ENCODE data around the gene PPP2R3B. TPM values are rescaled to one million over a fixed set of nuclear protein-coding genes. Genes with fewer than 3 reads are reported as not detected.
"Not testable (repeated sequence)": the region's sequence is repeated elsewhere in the genome, so short reads cannot be mapped to it uniquely, and the experiment has no call there.

PPP2R3B gene
- total RNA-seq, 2 donors from 2014 or later: 6.8 to 14.5 TPM

- no peak for ATAC-seq (ENCODE audit: insufficient number of reproducible peaks, low FRiP score, low read depth)
- Histone ChIP-seq H3K36me3 (no peaks in the 10 kb centered on the region), H3K4me1 (ENCODE audit: control insufficient read depth in 1 of 2, low read depth in 2 of 2) (peaks cover 3 to 15% of the 10 kb centered on the region in 2 donors), H3K27me3 (replicated peaks; ENCODE audit: insufficient read depth) (no peaks in the 10 kb centered on the region), H3K9me3 (no peaks in the 10 kb centered on the region), H3K27ac (no peak overlapping the region), H3K4me3 (no peak overlapping the region)
- no peak for TF ChIP-seq CTCF (IDR thresholded peaks at IDR 0.05)
- no peak for DNase-seq (ENCODE audit: low spot score)
Measured at GRCh38 chrX:390459-390858, 3.8 kb upstream of the PPP2R3B start.

- no peak overlapping the region for H3K4me3 ChIP-seq
- DNase-seq (ENCODE audit: low spot score): no peak
- no peak overlapping the region for H3K27ac ChIP-seq
- H3K4me1 ChIP-seq (ENCODE audit: control insufficient read depth in 1 of 2, low read depth in 2 of 2): peaks cover 3 to 15% of the 10 kb centered on the region in 2 donors
- no peak for ATAC-seq (ENCODE audit: insufficient number of reproducible peaks, low FRiP score, low read depth)
- H3K9me3 ChIP-seq: no peaks in the 10 kb centered on the region
- H3K27me3 ChIP-seq (replicated peaks; ENCODE audit: insufficient read depth): no peaks in the 10 kb centered on the region
- no peaks in the 10 kb centered on the region for H3K36me3 ChIP-seq
- no peak for TF ChIP-seq CTCF (IDR thresholded peaks at IDR 0.05)
Measured at GRCh38 chrX:389021-389441, 2.3 kb upstream of the PPP2R3B start.

GRCh38 chrX:387729-388128 is 1.0 kb upstream of the PPP2R3B start:
- Histone ChIP-seq H3K4me1 (ENCODE audit: control insufficient read depth in 1 of 2, low read depth in 2 of 2) (peaks cover 3 to 15% of the 10 kb centered on the region in 2 donors), H3K36me3 (no peaks in the 10 kb centered on the region), H3K9me3 (no peaks in the 10 kb centered on the region), H3K27me3 (replicated peaks; ENCODE audit: insufficient read depth) (no peaks in the 10 kb centered on the region), H3K27ac (peak overlapping the region; percentile 61 to 100), H3K4me3 (peak overlapping the region; percentile 100)
- TF ChIP-seq CTCF (IDR thresholded peaks at IDR 0.05): no peak
- no peak for DNase-seq (ENCODE audit: low spot score)
- no peak for ATAC-seq (ENCODE audit: insufficient number of reproducible peaks, low FRiP score, low read depth)

- Histone ChIP-seq H3K4me3 (peak overlapping the region; percentile 100), H3K27me3 (replicated peaks; ENCODE audit: insufficient read depth) (no peaks in the 10 kb centered on the region), H3K36me3 (no peaks in the 10 kb centered on the region), H3K9me3 (no peaks in the 10 kb centered on the region), H3K4me1 (ENCODE audit: control insufficient read depth in 1 of 2, low read depth in 2 of 2) (peaks cover 3 to 15% of the 10 kb centered on the region in 2 donors), H3K27ac (peak overlapping the region; percentile 98 to 100)
- no peak for TF ChIP-seq CTCF (IDR thresholded peaks at IDR 0.05)
- ATAC-seq (ENCODE audit: insufficient number of reproducible peaks, low FRiP score, low read depth): no peak
- no peak for DNase-seq (ENCODE audit: low spot score)
Measured at GRCh38 chrX:386239-386767, 404 bp downstream of the PPP2R3B start.

- not testable (repeated sequence) for H3K9me3 ChIP-seq; ATAC-seq (ENCODE audit: insufficient number of reproducible peaks, low FRiP score, low read depth); DNase-seq (ENCODE audit: low spot score); H3K27ac ChIP-seq; H3K36me3 ChIP-seq; H3K27me3 ChIP-seq (replicated peaks; ENCODE audit: insufficient read depth)
- Histone ChIP-seq H3K4me1 (ENCODE audit: control insufficient read depth in 1 of 2, low read depth in 2 of 2) (peaks cover 3 to 15% of the 10 kb centered on the region in 2 donors), H3K4me3 (peak overlapping the region; percentile 100)
Measured at GRCh38 chrX:385736-386135, 971 bp downstream of the PPP2R3B start.

- Histone ChIP-seq H3K27ac (no peak overlapping the region), H3K36me3 (no peaks in the 10 kb centered on the region), H3K27me3 (replicated peaks; ENCODE audit: insufficient read depth) (no peaks in the 10 kb centered on the region), H3K4me1 (ENCODE audit: control insufficient read depth in 1 of 2, low read depth in 2 of 2) (peaks cover 3 to 15% of the 10 kb centered on the region in 2 donors), H3K9me3 (no peaks in the 10 kb centered on the region), H3K4me3 (no peak overlapping the region)
- DNase-seq (ENCODE audit: low spot score) (no peak), ATAC-seq (ENCODE audit: insufficient number of reproducible peaks, low FRiP score, low read depth) (no peak)
- TF ChIP-seq CTCF (IDR thresholded peaks at IDR 0.05): no peak
Measured at GRCh38 chrX:384861-385260, 1.8 kb downstream of the PPP2R3B start.

Measured in thoracic aorta (tissue), 2 donors.